Measurements from ENCODE around the gene IQCE.
"Not testable (repeated sequence)": the region's sequence is repeated elsewhere in the genome, so short reads cannot be mapped to it uniquely, and the experiment has no call there.

Gene IQCE

DNA sequence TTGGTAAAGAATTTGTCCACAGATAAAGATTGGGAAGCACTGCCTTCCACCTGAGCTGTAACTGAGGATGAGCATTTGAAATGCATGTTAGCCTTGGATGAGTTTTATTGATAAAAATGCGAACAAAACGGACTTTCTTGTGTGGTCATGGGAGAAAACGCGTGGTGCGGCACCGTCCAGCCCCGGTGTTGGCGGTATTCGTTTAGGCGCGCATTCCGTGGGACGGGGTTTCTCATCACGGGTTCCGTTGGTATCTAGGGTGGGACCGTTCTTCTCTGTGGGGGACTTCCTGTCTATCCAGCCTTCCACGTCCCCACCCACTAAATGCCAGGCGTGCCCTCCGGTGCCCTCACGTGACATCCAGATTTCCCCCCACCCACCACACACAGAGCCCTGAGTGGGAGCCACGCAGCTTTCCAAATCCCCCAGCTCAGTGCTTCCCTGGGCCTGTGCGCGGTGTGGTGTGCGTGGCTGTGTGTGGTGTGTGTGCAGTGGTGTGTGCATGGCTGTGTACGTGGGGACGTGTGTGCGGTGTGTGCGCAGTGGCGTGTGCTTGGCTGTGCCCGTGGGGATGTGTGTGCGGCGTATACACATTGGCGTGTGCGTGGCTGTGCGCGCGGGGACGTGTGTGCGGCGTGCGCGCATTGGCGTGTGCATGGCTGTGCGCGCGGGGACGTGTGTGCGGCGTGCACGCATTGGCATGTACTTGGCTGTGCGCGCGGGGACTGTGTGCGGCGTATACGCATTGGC, 18.1 kb downstream of the IQCE start:
- DNase-seq (ENCODE audit: low spot score): no peak

DNA sequence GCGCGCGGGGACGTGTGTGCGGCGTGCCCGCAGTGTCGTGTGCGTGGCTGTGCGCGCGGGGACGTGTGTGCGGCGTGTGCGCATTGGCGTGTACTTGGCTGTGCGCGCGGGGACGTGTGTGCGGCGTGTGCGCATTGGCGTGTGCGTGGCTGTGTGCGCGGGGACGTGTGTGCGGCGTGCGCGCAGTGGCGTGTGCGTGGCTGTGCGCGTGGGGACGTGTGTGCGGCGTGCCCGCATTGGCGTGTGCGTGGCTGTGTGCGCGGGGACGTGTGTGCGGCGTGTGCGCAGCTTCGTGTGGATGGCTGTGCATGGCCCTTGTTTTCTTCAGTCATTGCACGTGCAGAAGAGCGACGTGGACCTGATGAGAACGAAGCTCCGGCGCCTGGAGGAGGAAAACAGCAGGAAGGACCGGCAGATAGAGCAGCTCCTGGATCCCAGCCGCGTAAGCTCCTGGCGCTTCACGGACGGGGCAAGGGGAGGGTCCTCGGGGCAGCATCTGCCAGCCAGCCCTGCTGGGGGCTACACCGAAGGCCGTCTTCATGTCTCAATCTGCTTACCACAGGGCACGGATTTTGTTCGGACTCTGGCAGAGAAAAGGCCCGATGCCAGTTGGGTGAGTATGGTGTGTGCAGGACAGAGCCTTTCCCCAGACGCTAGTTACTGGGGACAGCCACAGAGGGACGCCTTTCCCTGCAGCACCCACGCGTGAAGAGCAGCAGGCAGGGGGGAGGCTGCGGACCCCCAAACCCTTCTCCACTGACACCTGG, 19.3 kb downstream of the IQCE start:
- no peak for DNase-seq (ENCODE audit: low spot score)

DNA sequence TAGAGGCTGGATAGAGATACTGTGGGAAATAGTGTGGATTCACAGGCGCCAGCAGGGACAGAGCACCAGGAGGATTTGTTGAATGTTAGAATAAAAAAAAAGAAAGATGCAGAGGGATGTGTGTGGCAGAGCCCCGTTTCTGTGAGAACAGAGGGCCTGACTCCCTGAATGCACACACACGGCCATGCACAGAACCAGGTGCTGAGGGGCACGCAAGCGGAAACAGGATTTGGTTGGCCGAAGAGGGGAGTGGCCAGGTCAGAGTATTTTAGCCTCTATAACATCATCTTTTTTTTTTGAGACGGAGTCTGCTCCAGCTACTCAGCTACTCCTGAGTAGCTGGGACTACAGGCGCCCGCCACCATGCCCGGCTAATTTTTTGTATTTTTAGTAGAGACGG, 21.9 kb downstream of the IQCE start:
- peak; percentile 48 for DNase-seq (ENCODE audit: low spot score)

DNA sequence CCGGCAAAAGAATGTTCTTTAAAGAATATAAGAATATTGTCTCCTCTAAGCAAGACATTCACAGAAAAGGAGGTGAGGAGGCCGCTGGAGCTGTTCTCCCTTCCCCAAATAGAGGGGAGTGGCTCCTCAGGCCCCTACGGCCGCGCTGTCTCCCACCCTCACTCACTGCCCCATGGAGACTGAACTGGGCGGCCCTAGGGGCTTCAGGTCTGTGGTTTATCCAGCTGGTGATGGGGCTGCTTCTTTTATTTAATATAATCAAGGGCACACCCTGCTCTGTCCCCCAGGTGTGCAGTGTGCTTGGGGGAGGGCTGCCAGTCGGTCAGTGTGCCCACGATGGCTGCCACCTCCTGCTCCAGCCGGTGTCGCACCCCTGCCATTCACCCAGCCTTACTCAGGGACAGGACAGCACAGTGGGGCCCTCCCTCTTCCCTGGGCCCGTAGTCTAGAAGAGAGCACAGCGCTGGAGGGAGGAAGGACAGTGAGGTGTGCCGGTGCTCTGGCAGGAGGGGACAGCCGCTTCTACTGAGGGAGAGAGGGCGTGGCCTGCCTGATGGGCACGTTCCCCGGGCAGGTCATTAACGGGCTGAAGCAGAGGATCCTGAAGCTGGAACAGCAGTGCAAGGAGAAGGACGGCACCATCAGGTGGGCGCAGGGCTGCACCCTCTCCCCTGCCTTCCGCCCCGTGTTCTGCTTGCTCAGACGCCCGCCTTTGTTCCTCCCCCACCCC, 23.4 kb downstream of the IQCE start:
- DNase-seq (ENCODE audit: low spot score): no peak

DNA sequence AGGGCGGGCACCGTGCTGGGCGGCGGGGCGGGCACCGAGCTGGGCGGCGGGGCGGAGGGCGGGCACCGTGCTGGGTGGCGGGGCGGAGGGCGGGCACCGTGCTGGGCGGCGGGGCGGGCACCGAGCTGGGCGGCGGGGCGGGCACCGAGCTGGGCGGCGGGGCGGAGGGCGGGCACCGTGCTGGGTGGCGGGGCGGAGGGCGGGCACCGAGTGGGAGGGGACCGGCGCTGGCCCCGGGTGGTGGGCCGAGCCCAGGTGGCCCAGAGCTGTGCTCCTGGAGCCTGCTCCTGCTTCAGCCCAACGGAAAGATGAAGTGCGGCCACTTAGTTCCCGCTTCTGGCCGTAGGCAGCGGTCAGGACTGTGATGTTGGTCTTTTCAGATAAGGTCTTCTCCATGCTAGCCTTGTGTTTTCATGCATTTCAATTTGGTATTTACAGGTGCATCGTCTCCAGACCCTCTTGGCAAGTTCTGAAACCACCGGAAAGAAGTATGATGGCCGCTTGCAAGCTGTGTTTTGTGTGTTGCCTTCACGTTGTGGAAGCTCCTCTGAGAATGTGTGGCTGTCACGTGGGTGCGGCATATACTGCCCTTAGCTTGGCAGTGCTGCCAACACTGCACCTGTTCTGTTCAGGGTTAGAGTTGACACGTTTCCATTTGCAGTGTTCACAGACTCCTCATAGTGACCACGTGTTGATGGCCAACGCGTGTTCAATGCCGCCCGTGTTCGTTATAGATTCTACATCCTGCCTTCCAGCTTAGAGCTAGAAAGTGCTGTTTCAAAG, 25.2 kb downstream of the IQCE start:
- DNase-seq (ENCODE audit: low spot score): no peak

DNA sequence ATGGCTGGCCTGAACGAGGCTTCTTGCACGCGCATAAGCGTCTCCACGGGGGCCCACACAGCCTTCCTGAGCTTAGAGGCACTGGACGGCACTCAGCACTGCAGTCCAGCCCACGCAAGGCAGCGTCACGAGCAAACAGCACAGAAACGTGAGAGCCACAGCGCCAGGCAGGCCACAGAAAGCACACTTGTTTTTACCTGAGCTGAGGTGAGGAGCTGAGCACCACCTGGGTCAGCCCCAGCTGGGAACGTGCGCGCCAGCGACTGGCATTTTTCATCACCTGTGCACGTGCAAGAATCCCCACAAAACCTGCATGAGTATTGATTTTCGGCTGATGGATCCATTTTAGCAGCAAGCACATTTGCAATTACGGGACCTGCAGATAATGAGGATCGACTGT, 26.7 kb downstream of the IQCE start:
- DNase-seq (ENCODE audit: low spot score): no peak

DNA sequence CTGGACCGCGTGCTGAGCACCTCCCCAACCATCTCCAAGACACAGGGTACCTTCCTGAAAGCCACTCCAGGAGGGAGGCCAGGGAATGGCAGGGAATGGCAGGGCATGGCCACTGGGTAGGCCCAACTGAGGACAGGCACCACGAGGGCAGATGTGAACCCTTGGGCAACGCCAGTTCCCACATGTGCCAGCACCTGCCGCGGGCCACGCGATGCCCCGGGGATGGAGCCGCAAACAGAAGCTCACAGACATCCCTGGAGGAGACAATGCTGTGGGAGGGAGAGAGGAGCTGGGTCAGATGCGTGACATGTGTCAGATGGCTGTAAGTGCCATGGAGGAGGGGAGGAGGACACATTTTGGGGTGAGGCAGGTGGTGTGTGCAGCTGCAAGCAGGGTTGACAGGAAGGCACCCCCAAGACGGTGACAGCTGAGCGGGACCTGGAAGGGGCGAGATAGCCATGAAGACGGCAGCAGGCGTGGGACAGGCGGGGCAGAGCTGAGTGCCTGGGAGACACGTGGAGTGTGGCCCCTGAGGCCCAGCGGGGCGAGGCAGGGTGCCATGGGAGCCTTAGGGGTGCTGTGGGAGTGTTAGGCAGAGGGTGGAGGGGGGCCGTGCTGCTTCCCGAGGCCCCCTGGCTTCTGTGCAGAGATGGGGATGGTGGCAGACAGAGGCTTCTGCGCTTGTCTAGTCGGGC, 27.7 kb downstream of the IQCE start:
- DNase-seq (ENCODE audit: low spot score): no peak

DNA sequence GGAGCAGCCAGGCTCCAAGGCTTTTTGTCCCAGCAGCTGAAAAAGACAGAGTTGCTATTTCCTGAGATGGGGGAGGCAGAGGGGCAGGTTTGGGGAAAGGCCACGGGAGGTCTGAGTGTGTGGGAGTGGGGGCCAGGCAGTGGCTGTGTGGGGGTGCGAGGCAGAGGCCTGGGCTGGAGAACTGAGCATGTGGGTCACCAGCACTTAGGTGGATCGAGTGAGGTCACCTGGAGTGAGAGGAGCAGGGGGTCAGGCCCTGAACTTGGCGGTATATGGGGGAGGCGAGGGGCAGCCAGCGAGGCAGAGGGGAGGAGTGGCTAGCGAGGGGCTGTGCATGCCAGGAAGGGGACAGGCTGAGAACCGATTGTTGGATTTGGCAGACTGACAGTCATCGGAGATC, 28.4 kb downstream of the IQCE start:
- DNase-seq (ENCODE audit: low spot score): no peak

DNA sequence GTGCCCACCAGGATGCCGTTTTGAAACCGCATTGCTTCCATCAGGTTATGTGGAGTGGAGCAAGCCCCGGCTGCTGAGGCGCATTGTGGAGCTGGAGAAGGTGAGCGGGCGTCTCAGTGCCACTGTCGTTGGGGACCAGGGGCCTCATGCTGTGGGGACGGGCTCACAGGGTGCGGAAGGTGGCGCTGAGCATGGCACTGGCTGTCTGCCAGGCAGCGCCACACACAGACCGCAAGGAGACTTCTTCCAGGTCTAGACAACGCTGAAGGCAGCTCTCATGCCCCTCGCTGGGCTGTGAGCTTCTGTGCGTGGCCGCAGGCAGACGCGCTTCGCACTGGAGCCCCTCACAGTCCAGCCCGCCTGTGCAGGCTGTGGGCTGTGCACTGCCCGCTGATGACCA, 29.0 kb downstream of the IQCE start:
- DNase-seq (ENCODE audit: low spot score): no peak

DNA sequence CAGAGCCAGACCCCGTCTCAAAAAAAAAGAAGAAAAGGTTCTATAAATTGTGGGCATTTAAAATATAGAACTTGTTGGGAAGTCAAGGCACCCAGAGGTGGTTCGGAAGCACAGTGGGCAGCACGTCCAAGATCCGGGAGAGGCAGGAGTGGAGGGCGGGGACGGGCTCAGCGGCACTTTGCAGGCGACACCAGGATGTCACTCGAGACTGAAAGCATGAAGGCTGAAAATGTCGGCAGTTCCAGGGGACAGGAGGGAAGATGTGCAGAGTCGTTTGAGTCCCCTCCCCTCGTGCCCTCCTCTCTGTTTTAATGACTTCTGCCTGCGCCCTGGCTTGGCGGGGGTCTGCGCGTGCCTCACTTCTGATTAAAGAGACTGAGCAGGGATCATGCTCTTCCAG, 30.6 kb downstream of the IQCE start:
- no peak for DNase-seq (ENCODE audit: low spot score)

DNA sequence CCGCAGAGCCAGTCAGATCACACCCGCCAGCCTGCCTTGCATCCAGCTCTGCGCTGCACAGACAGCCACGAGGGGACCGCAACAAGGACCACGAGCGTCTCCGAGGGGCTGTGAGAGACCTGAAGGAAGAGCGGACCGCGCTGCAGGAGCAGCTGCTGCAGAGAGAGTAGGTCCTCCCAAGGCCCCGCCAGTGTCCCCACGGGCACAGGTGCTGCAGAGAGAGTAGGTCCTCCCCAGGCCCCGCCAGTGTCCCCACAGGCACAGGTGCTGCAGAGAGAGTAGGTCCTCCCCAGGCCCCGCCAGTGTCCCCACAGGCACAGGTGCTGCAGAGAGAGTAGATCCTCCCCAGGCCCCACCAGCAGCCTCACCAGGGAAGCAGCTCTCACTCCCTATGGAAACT, 31.2 kb downstream of the IQCE start:
- not testable (repeated sequence) for DNase-seq (ENCODE audit: low spot score)

DNA sequence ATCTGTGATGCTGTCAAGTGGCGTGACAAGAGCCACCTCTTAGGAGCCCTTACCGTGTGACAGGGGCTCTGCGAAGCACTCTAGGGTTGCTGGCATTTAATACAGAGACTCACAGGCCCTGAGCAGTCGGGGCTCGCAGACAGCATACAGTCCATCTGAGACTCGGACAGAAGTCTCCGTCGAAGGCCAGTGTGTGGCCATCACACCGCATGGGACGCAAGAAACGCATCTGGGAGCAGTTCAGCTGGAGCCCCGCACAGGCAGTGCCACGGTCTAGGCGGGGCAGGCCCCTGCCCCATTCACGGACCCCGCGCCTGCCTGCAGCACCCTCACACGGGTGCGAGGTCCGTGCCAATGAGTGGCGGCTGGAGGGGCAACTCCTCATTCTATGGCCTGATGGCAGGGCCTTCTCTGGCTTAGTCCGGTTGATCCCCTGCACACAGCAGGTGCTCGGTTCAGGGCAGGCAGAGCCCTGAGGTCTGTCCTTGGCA, 33.6 kb downstream of the IQCE start:
- DNase-seq (ENCODE audit: low spot score): no peak

DNA sequence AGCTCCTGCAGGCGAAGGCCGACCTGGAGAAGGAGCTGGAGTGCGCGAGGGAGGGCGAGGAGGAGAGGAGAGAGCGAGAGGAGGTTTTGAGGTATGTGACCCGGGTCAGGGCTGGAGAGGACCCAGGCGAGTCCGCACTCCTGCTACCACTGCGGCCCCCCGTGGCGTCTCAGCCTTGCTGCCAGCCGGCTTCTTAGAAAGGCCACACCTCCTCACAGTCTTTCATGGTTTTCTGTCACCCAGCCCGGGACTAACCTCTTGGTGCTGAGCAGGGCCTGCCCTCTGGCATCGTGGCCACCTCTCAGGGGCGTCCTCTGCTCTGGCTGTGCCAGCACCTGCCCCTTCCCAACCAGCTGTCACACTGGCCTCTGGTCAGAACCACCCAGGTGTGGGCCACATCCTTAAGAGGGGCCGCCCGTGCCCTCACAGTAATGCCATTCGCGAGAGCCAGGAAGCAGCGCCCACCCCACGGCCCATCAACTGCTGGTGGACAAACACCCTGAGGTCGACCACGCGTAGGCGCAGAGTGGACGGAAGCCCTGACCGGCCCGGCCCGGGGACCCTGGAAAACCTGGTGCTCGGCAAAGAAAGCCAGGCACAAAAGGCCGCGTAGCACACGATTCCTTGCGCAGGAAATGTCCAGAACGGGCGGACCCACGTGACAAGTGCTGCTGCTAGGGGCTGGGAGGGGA, 34.4 kb downstream of the IQCE start:
- DNase-seq (ENCODE audit: low spot score): no peak

DNA sequence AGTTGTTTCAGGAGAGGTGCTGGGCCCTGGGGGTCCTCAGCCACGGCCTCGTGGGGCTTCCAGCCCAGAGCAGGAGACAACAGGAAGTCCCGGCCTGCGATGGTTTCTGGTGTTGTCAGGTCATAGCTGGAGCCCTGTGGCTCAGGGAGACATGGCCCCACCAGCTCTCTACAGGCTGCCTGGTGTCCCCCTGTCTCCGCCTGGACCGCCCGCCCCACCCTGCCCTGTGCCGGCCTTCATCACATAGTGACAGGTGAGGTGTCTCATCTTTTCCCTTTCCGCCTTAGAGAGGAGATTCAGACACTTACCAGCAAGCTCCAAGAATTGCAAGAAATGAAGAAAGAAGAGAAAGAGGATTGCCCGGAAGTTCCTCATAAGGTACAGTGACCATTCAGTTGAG, 35.8 kb downstream of the IQCE start:
- DNase-seq (ENCODE audit: low spot score): no peak

DNA sequence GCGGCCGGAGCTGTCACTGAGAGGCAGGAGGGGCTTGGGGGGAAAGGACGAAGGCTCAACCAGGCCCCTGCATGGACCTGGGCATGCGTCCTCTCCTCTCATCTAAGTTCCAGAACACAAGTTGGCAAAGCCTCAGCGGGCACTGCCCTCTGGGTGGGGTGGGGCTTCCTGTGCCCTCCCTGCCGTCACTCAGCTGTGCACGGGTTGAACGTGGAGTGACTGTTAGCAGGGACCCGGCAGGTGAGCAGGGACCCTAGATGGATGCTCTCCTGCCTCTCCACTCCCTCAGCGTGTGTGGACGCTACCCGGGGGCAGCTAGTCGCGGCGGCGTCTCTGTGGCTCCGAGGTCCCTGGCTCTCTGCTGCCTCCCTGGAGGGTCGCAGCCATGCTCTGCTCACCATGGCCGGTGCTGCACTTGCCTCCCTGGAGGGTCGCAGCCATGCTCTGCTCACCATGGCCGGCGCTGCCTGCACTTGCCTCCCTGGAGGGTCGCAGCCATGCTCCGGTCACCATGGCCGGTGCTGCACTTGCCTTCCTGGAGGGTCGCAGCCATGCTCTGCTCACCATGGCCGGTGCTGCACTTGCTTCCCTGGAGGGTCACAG, 36.6 kb downstream of the IQCE start:
- no peak for DNase-seq (ENCODE audit: low spot score)

DNA sequence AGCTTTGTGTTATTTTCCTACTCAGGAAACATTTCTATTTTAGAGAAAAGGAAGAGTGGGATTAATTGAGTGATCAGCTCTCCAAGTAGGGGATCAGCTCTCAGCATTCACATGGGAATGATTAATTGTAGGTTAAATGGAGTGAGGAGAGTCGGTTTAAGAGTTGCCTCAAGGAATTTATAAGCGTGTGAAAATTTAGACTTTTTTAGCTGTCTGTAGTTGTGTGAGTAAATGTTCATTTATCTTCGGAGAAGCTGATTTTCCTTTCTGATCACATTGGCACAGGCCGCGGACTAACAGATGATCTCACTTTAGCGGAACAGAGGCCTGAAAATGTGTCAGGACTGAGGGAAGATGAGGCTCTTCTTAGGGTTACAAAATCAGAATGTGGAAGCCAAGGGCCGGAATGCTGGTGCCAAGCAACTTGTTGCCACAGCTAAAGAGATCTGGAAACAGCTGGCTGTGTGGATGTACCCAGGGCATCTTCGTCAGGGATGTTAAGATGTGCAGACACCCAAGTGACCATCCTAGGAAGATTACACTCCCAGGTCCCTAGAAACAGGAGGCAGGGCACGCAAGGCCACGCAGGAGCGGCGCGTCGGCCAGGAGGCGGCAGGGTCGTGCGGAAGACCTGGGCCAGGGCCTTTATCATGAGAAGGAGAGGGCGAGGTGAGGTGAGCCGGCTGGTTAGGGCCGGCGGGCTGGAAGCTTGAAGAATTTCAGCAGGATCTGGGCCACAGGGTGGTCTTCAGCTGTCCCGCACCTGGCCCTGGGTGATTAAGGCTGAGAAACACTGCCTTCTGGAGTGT, 37.9 kb downstream of the IQCE start:
- no peak for DNase-seq (ENCODE audit: low spot score)

DNA sequence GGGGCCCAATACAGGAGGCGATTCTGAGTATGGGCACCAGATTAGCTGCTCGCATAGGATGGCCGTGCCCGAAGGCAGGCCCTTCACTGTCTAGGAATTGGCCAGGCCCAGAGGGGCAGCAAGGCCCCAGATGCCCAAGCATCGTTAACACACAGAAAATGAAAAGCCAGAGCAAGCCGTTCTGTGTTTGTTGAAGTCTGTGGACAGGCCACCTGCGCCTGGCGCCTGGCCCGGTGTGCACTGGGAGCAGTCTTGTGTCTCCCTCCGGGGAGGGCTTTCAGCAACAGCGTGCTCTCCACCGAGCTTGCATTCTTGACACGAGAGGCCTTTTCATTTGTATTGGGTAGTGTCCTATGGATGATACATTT, 38.5 kb downstream of the IQCE start:
- DNase-seq (ENCODE audit: low spot score): no peak

DNA sequence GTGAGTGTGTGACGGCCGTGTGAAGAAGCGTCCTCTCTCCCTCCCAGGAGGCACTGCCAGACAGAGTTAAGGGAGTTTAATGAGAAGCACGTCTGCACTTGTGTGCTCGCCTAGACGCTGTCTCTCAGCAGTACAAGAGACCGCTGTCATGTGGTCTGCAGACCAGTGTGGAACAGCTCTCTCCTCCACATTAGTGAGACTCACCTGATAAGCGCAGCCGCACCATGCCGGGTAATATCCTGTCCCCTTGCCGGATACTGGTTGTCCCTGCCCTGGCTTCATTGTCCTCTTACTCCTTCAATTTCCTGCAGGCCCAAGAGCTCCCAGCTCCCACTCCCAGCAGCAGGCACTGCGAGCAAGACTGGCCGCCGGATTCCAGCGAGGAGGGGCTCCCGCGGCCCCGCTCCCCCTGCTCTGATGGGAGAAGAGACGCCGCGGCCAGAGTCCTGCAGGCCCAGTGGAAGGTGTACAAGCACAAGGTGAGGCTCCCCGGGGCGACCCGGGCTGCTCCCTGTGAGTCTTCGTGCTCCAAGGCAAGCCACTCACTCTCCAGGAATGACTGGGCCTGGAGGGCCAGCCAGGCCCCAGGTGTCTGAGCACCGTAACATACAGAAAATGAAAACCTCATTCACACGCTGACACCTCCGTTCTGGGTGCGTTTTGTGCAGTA, 39.5 kb downstream of the IQCE start:
- DNase-seq (ENCODE audit: low spot score): no peak

DNA sequence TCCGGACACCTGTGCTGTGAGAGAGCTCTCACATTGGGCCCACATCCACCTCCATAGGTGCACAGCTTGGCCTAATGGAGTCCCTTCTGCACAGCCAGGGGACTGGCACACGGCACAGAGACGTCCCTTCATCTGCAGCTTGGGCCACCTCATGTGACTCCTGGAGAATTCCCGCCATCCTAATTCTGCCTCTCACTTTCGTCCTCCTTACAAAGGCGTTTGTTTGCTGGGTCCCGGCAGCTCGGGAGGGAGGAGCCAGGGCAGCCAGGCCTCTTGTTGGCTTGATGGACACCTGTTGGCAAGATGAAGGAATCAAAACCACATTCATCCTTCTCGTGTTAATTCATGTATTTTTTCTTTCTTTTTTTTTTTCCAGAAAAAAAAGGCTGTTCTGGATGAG, 42.3 kb downstream of the IQCE start:
- DNase-seq (ENCODE audit: low spot score): no peak

Data from NAMALWA (cell line).